Cardiac septum (tissue), 1 donor: ENCODE measurements around the gene BBC3. TPM values are rescaled to one million over a fixed set of nuclear protein-coding genes. Genes with fewer than 3 reads are reported as not detected.

ENCODE experiments used
- microRNA-seq: library from miRNA; unstranded; fragments of <30 nt; microRNA quantifications from one replicate; pipeline ENCODE4 v1.2.0, GENCODE V29; 2020
- total RNA-seq: library from RNA; stranded (reverse); fragmentation: NEBNext Ultra II Directional; extraction: Animal tissue kit (Norgen Biotek cat#: 25700); gene quantifications from one replicate; pipeline ENCODE4 v1.2.1, GENCODE V29; 2021
- donor health status: DM: no; HTN: no; CAD: no.

BBC3 gene
- total RNA-seq, 1 donor from 2014 or later = 4.4 TPM

Small RNA genes lying within 50 kb of the gene (microRNA-seq; reads per million reads assigned to microRNA genes)
- not detected for gene MIR3190
- not detected for gene MIR3191

Other genes starting within 250 kb of the BBC3 start
- 0.54 TPM for gene NPAS1, start 211.4 kb downstream of the BBC3 start, total RNA-seq
- gene TMEM160, start 182.6 kb downstream of the BBC3 start, total RNA-seq = 31.1 TPM
- gene ZC3H4, start 117.4 kb downstream of the BBC3 start, total RNA-seq = 28.1 TPM
- gene SAE1, start 100.4 kb downstream of the BBC3 start, total RNA-seq = 45.0 TPM
- gene CCDC9, start 25.3 kb upstream of the BBC3 start, total RNA-seq = 23.1 TPM
- 18.0 TPM for gene INAFM1, start 43.7 kb upstream of the BBC3 start, total RNA-seq
- 12.9 TPM for gene C5AR1, start 78.7 kb upstream of the BBC3 start, total RNA-seq
- gene C5AR2, start 101.0 kb upstream of the BBC3 start, total RNA-seq = 0.81 TPM
- gene DHX34, start 118.1 kb upstream of the BBC3 start, total RNA-seq = 8.5 TPM
- 3.7 TPM for gene MEIS3, start 188.3 kb upstream of the BBC3 start, total RNA-seq
- gene SLC8A2, start 240.7 kb upstream of the BBC3 start, total RNA-seq = 0.59 TPM